Measurements from ENCODE around the gene PPIA. TPM values are rescaled to one million over a fixed set of nuclear protein-coding genes. Genes with fewer than 3 reads are reported as not detected.

Gene PPIA
- polyA plus RNA-seq, 2 of the 4 experiments (the other 2 are of a cell fraction) = 5,366 to 6,488 TPM

DNA sequence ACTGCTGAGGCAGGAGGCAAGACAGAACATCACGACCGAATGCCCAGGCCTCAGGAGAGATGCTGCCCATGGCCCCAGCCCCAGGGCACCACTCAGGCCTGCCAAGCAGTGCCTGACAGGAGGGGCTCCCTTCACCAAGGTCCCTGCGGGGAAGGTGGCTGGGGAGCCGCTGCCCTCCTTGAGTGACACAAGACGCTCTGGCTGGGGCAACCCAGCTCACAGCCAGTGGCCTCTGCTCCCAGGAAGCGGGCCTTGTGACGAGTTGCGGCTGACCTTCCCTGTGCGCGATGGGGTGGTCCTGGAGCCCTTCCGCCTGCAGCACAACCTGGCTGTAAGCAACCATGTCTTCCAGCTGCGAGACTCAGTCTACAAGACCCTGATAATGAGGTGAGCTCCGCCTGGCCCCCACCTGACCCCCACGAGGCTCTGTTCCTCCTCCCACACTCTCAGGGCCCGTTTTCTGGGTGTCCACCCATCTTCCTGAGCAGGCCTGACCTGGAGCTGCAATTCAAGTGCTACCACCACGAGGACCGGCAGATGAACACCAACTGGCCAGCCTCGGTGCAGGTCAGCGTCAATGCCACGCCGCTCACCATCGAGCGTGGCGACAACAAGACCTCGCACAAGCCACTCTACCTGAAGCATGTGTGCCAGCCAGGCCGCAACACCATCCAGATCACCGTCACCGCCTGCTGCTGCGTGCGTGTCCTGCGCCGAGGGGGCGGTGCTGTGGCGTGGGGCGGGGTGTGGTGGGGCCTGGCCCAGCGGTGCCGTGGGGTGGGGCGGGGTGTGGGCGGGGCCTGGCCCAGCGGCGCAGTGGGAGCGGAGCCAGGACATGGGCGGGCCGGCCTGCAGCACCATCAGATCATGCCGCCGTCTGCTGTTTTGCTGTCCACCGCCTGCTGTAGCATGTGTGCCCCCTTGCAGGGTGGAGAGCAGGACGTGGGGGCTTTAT lies 35.0 kb upstream of the PPIA start:
- ChIA-PET CTCF (no interaction called here), POLR2A (no interaction called here)
- no peak for ATAC-seq
- WGBS (ENCODE audit: missing lambda C conversion rate) = 92% methylated on average over 26 of the region's 48 CpGs
- Histone ChIP-seq H3K4me3 (no peak overlapping the region), H3K9me3 (no peaks in the 10 kb centered on the region), H3K4me1 (no peaks in the 10 kb centered on the region), H3K4me2 (no peak overlapping the region), H3K27ac (no peak overlapping the region)
- no peak for TF ChIP-seq HEYL (CRISPR knock-in tag; IDR thresholded peaks at IDR 0.05)
- TF ChIP-seq, protein P1, sequence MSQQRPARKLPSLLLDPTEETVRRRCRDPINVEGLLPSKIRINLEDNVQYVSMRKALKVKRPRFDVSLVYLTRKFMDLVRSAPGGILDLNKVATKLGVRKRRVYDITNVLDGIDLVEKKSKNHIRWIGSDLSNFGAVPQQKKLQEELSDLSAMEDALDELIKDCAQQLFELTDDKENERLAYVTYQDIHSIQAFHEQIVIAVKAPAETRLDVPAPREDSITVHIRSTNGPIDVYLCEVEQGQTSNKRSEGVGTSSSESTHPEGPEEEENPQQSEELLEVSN (IDR thresholded peaks at IDR 0.05; ENCODE audit: borderline replicate concordance, low read depth) = no peak
- TF ChIP-seq MAZ (IDR thresholded peaks at IDR 0.05; ENCODE audit: borderline replicate concordance, low read depth, low read length) = no peak
- TF ChIP-seq ZC3H11A (IDR thresholded peaks at IDR 0.05) = no peak
- no peak for TF ChIP-seq KDM1A (IDR thresholded peaks at IDR 0.05; ENCODE audit: low read depth)
- TF ChIP-seq KDM5A (IDR thresholded peaks at IDR 0.05) = no peak
- TF ChIP-seq, protein P2, sequence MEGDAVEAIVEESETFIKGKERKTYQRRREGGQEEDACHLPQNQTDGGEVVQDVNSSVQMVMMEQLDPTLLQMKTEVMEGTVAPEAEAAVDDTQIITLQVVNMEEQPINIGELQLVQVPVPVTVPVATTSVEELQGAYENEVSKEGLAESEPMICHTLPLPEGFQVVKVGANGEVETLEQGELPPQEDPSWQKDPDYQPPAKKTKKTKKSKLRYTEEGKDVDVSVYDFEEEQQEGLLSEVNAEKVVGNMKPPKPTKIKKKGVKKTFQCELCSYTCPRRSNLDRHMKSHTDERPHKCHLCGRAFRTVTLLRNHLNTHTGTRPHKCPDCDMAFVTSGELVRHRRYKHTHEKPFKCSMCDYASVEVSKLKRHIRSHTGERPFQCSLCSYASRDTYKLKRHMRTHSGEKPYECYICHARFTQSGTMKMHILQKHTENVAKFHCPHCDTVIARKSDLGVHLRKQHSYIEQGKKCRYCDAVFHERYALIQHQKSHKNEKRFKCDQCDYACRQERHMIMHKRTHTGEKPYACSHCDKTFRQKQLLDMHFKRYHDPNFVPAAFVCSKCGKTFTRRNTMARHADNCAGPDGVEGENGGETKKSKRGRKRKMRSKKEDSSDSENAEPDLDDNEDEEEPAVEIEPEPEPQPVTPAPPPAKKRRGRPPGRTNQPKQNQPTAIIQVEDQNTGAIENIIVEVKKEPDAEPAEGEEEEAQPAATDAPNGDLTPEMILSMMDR (IDR thresholded peaks at IDR 0.05) = no peak
- TF ChIP-seq HOXB13 (CRISPR knock-in tag; IDR thresholded peaks at IDR 0.05; ENCODE audit: low read depth) = no peak
- no peak for TF ChIP-seq ZSCAN20 (CRISPR knock-in tag; IDR thresholded peaks at IDR 0.05)
- TF ChIP-seq GATA3 (IDR thresholded peaks at IDR 0.05; ENCODE audit: borderline replicate concordance) = no peak
- no peak for TF ChIP-seq FOSB (CRISPR knock-in tag; IDR thresholded peaks at IDR 0.05)
- TF ChIP-seq ZFP36 (IDR thresholded peaks at IDR 0.05; ENCODE audit: borderline replicate concordance, partially characterized antibody) = no peak
- TF ChIP-seq FOSL2 (IDR thresholded peaks at IDR 0.05) = no peak
- no peak for TF ChIP-seq FOSL2 (CRISPR knock-in tag; IDR thresholded peaks at IDR 0.05)
- TF ChIP-seq NPAS2 (CRISPR knock-in tag; IDR thresholded peaks at IDR 0.05; ENCODE audit: borderline replicate concordance) = no peak
- no peak for TF ChIP-seq ESRRA (IDR thresholded peaks at IDR 0.05; ENCODE audit: borderline replicate concordance, low read length)
- FAIRE-seq = no peak
- DNase-seq (ENCODE audit: low read depth in 1 of 2, low spot score in 1 of 2) = no peak

DNA sequence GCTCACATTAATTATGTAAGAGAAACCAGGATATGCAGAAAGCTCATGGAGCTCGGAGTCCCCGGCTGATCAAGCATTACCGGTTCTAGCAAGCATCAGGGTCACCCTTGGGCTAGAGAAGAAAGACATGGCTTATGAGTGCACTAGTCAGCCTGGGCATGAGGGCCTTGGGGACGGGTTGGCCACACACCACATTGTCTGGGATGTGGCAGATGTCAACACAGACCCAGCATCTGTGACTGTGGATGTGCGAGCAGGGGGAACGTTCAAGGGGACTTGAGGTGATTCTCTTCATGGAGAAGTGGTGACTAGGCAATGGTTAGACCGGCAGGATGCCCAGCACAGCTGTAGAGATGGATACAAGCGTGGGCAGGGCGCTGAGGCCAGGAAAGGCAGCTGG lies 34.2 kb upstream of the PPIA start:
- Histone ChIP-seq H3K4me3 (no peak overlapping the region), H3K27ac (no peak overlapping the region), H3K4me1 (no peaks in the 10 kb centered on the region), H3K4me2 (no peak overlapping the region), H3K9me3 (no peaks in the 10 kb centered on the region)
- WGBS (ENCODE audit: missing lambda C conversion rate) = 88% methylated on average over 9 of the region's 9 CpGs
- DNase-seq (ENCODE audit: low read depth in 1 of 2, low spot score in 1 of 2) (no peak), ATAC-seq (no peak), FAIRE-seq (no peak)
- CTCF ChIA-PET = interaction anchor here (0.9 kb wide), 2 partner anchors 9 to 10 kb away, joined by 3 to 4 read pairs; no protein-coding TSS in a partner anchor
- POLR2A ChIA-PET = no interaction called here
- TF ChIP-seq KDM1A (IDR thresholded peaks at IDR 0.05; ENCODE audit: low read depth) = no peak
- no peak for TF ChIP-seq EHF (CRISPR knock-in tag; IDR thresholded peaks at IDR 0.05)
- TF ChIP-seq, protein P3, sequence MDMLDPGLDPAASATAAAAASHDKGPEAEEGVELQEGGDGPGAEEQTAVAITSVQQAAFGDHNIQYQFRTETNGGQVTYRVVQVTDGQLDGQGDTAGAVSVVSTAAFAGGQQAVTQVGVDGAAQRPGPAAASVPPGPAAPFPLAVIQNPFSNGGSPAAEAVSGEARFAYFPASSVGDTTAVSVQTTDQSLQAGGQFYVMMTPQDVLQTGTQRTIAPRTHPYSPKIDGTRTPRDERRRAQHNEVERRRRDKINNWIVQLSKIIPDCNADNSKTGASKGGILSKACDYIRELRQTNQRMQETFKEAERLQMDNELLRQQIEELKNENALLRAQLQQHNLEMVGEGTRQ (IDR thresholded peaks at IDR 0.05) = no peak
- TF ChIP-seq, protein P4, sequence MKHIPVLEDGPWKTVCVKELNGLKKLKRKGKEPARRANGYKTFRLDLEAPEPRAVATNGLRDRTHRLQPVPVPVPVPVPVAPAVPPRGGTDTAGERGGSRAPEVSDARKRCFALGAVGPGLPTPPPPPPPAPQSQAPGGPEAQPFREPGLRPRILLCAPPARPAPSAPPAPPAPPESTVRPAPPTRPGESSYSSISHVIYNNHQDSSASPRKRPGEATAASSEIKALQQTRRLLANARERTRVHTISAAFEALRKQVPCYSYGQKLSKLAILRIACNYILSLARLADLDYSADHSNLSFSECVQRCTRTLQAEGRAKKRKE (CRISPR knock-in tag; IDR thresholded peaks at IDR 0.05; ENCODE audit: low read depth) = no peak
- TF ChIP-seq JUNB (IDR thresholded peaks at IDR 0.05) = no peak
- no peak for TF ChIP-seq NR3C1 (IDR thresholded peaks at IDR 0.05)
- no peak for TF ChIP-seq POLR2A (IDR thresholded peaks at IDR 0.05; ENCODE audit: low read length)
